Activated T-cell treated with anti-CD3 and anti-CD28 coated beads for 1 hour (primary cell): Measurements from ENCODE around the gene POGZ.

ENCODE experiments used
- DNase-seq: peaks from one replicate; pipeline ENCODE4 v3.0.0-alpha.2; 2020; ENCODE audit warnings: low read depth

POGZ gene

GRCh38 chr1:151459331-151460046 lies at the start of gene POGZ:
TSS of gene POGZ (minus strand) at chr1:151459494. CDS start at chr1:151442204, 17,290 bp downstream.
- DNase-seq, result peak; percentile 92

GRCh38 chr1:151508833-151509232 lies 49.5 kb upstream of the POGZ start:
- DNase-seq, result no peak

- DNase-seq, result no peak
Measured at GRCh38 chr1:151504759-151505158, 45.5 kb upstream of the POGZ start.

- no peak for DNase-seq
Measured at GRCh38 chr1:151504252-151504651, 45.0 kb upstream of the POGZ start.

- DNase-seq, result no peak
Measured at GRCh38 chr1:151502859-151503780, 43.8 kb upstream of the POGZ start.

- no peak for DNase-seq
Measured at GRCh38 chr1:151502035-151502700, 42.9 kb upstream of the POGZ start.

- no peak for DNase-seq
Measured at GRCh38 chr1:151501474-151501873, 42.2 kb upstream of the POGZ start.

GRCh38 chr1:151499930-151500329 lies 40.6 kb upstream of the POGZ start:
- DNase-seq, result no peak

GRCh38 chr1:151499365-151499764 lies 40.1 kb upstream of the POGZ start:
- DNase-seq, result no peak

GRCh38 chr1:151495316-151495715 lies 36.0 kb upstream of the POGZ start:
- no peak for DNase-seq

GRCh38 chr1:151494741-151495281 lies 35.5 kb upstream of the POGZ start:
- DNase-seq, result no peak

GRCh38 chr1:151493042-151493441 lies 33.7 kb upstream of the POGZ start:
- DNase-seq, result no peak

GRCh38 chr1:151492120-151492519 lies 32.8 kb upstream of the POGZ start:
- DNase-seq, result no peak

- DNase-seq, result no peak
Measured at GRCh38 chr1:151491641-151492040, 32.3 kb upstream of the POGZ start.

GRCh38 chr1:151486557-151486956 lies 27.3 kb upstream of the POGZ start:
- DNase-seq, result no peak

GRCh38 chr1:151485685-151486255 lies 26.5 kb upstream of the POGZ start:
- DNase-seq, result no peak

- DNase-seq, result no peak
Measured at GRCh38 chr1:151482017-151482416, 22.7 kb upstream of the POGZ start.

GRCh38 chr1:151479462-151479861 lies 20.2 kb upstream of the POGZ start:
- DNase-seq, result no peak

GRCh38 chr1:151478923-151479322 lies 19.6 kb upstream of the POGZ start:
- DNase-seq, result no peak

GRCh38 chr1:151478140-151478812 lies 19.0 kb upstream of the POGZ start:
- DNase-seq, result no peak

GRCh38 chr1:151477066-151477465 lies 17.8 kb upstream of the POGZ start:
- no peak for DNase-seq
